MG63 (cell line): ENCODE results near the gene LILRA1. TPM values are rescaled to one million over a fixed set of nuclear protein-coding genes. Genes with fewer than 3 reads are reported as not detected.
"Not testable (repeated sequence)": the region's sequence is repeated elsewhere in the genome, so short reads cannot be mapped to it uniquely, and the experiment has no call there.

Experiments used
- DNase-seq: peaks from one replicate; pipeline ENCODE4 v3.0.0-alpha.2; 2020
- H3K27me3 ChIP-seq: fragments of 250-450 bp; sonication (Bioruptor Pico); 2 replicates; pipeline ENCODE4 v1.5.1; 2020; ENCODE audit warnings: mild to moderate bottlenecking, moderate library complexity
- H3K36me3 ChIP-seq: fragments of 250-450 bp; sonication (Bioruptor Pico); 2 replicates; pipeline ENCODE4 v1.5.1; 2020; ENCODE audit warnings: mild to moderate bottlenecking, moderate library complexity
- H3K4me3 ChIP-seq: fragments of 250-450 bp; sonication (Bioruptor Pico); 2 replicates; pipeline ENCODE4 v1.5.1; 2020; ENCODE audit warnings: mild to moderate bottlenecking, moderate library complexity
- H3K9me3 ChIP-seq: fragments of 250-450 bp; sonication (Bioruptor Pico); 2 replicates; pipeline ENCODE4 v1.5.1; 2020; ENCODE audit warnings: mild to moderate bottlenecking, moderate library complexity
- total RNA-seq: library from RNA; depleted of rRNA; stranded (reverse); fragments of >200 nt; shearing (Covaris generic); gene quantifications from 2 replicates; pipeline ENCODE4 v1.2.3, GENCODE V29; 2014; ENCODE audit warnings: low replicate concordance; rRNA removed

LILRA1 gene
- total RNA-seq, 1 experiment from 2014 or later, result not detected

GRCh38 chr19:54633401-54633800, 40.0 kb downstream of the LILRA1 start:
- no peak for DNase-seq

GRCh38 chr19:54636081-54636480, 42.6 kb downstream of the LILRA1 start:
- H3K27me3 ChIP-seq, result peaks cover 20% of the 10 kb centered on the region
- not testable (repeated sequence) for H3K36me3 ChIP-seq, DNase-seq, H3K9me3 ChIP-seq, H3K4me3 ChIP-seq

More at GRCh38 chr19:54633401-54633800, 40.0 kb downstream of the LILRA1 start:
- Histone ChIP-seq H3K4me3 (no peak overlapping the region), H3K36me3 (no peaks in the 10 kb centered on the region), H3K9me3 (no peaks in the 10 kb centered on the region), H3K27me3 (peaks cover 12% of the 10 kb centered on the region)

GRCh38 chr19:54638683-54639082, 45.3 kb downstream of the LILRA1 start:
- Histone ChIP-seq H3K27me3 (peaks cover 33% of the 10 kb centered on the region), H3K9me3 (no peaks in the 10 kb centered on the region), H3K4me3 (no peak overlapping the region), H3K36me3 (no peaks in the 10 kb centered on the region)
- DNase-seq, result no peak

GRCh38 chr19:54642953-54643352, 49.5 kb downstream of the LILRA1 start:
- not testable (repeated sequence) for H3K9me3 ChIP-seq, H3K4me3 ChIP-seq, H3K36me3 ChIP-seq, DNase-seq
- peaks cover 67% of the 10 kb centered on the region for H3K27me3 ChIP-seq

- peaks cover 73% of the 10 kb centered on the region for H3K27me3 ChIP-seq
- not testable (repeated sequence) for H3K4me3 ChIP-seq, H3K9me3 ChIP-seq, H3K36me3 ChIP-seq, DNase-seq
Measured at GRCh38 chr19:54643583-54643982, 50.2 kb downstream of the LILRA1 start.

GRCh38 chr19:54644056-54644455, 50.6 kb downstream of the LILRA1 start:
- Histone ChIP-seq H3K27me3 (peaks cover 77% of the 10 kb centered on the region), H3K4me3 (no peak overlapping the region), H3K36me3 (no peaks in the 10 kb centered on the region), H3K9me3 (no peaks in the 10 kb centered on the region)
- no peak for DNase-seq

GRCh38 chr19:54646331-54646841, 53.0 kb downstream of the LILRA1 start:
- Histone ChIP-seq H3K36me3 (no peaks in the 10 kb centered on the region), H3K4me3 (no peak overlapping the region), H3K9me3 (no peaks in the 10 kb centered on the region), H3K27me3 (peaks cover 58% of the 10 kb centered on the region)
- DNase-seq, result no peak

GRCh38 chr19:54648129-54648528, 54.7 kb downstream of the LILRA1 start:
- Histone ChIP-seq H3K36me3 (no peaks in the 10 kb centered on the region), H3K27me3 (peaks cover 48% of the 10 kb centered on the region), H3K4me3 (no peak overlapping the region), H3K9me3 (no peaks in the 10 kb centered on the region)
- DNase-seq, result no peak

GRCh38 chr19:54650108-54650655, 56.8 kb downstream of the LILRA1 start:
- Histone ChIP-seq H3K4me3 (no peak overlapping the region), H3K27me3 (peaks cover 41% of the 10 kb centered on the region), H3K9me3 (no peaks in the 10 kb centered on the region), H3K36me3 (no peaks in the 10 kb centered on the region)
- DNase-seq, result peak; percentile 16

Other genes starting within 250 kb of the LILRA1 start
- gene LAIR1, start 228.7 kb upstream of the LILRA1 start, total RNA-seq, result not detected in 2 replicates
- not detected in 2 replicates for gene TTYH1, start 178.2 kb upstream of the LILRA1 start, total RNA-seq
- gene LENG8, start 144.4 kb upstream of the LILRA1 start, total RNA-seq, result 5.2 and 6.6 TPM in 2 replicates
- 8.6 and 12.4 TPM in 2 replicates for gene LENG9, start 129.9 kb upstream of the LILRA1 start, total RNA-seq
- gene CDC42EP5, start 120.3 kb upstream of the LILRA1 start, total RNA-seq, result 4.1 and 10.1 TPM in 2 replicates
- not detected in 2 replicates for gene LAIR2, start 90.8 kb upstream of the LILRA1 start, total RNA-seq
- not detected in 2 replicates for gene LILRA2, start 19.8 kb upstream of the LILRA1 start, total RNA-seq
- gene LILRB1, start 36.9 kb downstream of the LILRA1 start, total RNA-seq, result not detected in 2 replicates
- gene LILRB4, start 69.4 kb downstream of the LILRA1 start, total RNA-seq, result not detected in 2 replicates
- gene KIR3DL3, start 130.8 kb downstream of the LILRA1 start, total RNA-seq, result not detected in 2 replicates
- not detected in 2 replicates for gene KIR2DL3, start 144.9 kb downstream of the LILRA1 start, total RNA-seq
- not detected in 2 replicates for gene KIR2DL1, start 176.2 kb downstream of the LILRA1 start, total RNA-seq
- gene KIR2DL4, start 210.0 kb downstream of the LILRA1 start, total RNA-seq, result not detected in 2 replicates
- not detected in 2 replicates for gene KIR3DL1, start 222.8 kb downstream of the LILRA1 start, total RNA-seq
- not detected in 2 replicates for gene KIR2DS4, start 239.0 kb downstream of the LILRA1 start, total RNA-seq